ENCODE results near the gene SPSB4.

SPSB4 gene

GRCh38 chr3:141126661-141127343 is 75.7 kb downstream of the SPSB4 start:
- H3K23ac ChIP-seq (ENCODE audit: low read length in 2 of 2): no peak overlapping the region
- no peak overlapping the region for H3K27ac ChIP-seq (ENCODE audit: low read length, poor library complexity, severe bottlenecking)
- 81% methylated on average over 9 of the region's 9 CpGs for WGBS
- peaks cover 3 to 60% of the 10 kb centered on the region in 2 experiments for H3K27me3 ChIP-seq (ENCODE audit: control insufficient read depth in 1 of 2, insufficient read depth in 1 of 2, low read length in 2 of 2)
- no peaks in the 10 kb centered on the region for H3K79me1 ChIP-seq (replicated peaks; ENCODE audit: low read length, poor library complexity, severe bottlenecking)
- no peaks in the 10 kb centered on the region for H3K36me3 ChIP-seq (ENCODE audit: control insufficient read depth in 1 of 2, insufficient read depth in 2 of 2, low read depth in 1 of 2, low read length in 2 of 2)
- H2BK5ac ChIP-seq (ENCODE audit: low read depth, low read length, poor library complexity, severe bottlenecking): no peak overlapping the region
- no peak overlapping the region for H4K8ac ChIP-seq (ENCODE audit: low read length)
- no peaks in the 10 kb centered on the region for H3K9me3 ChIP-seq (ENCODE audit: control insufficient read depth, low read length)
- no peak for DNase-seq
- H3K14ac ChIP-seq (ENCODE audit: low read length in 2 of 2): no peak overlapping the region
- no peak overlapping the region for H4K91ac ChIP-seq (ENCODE audit: low read length)
- no peaks in the 10 kb centered on the region for H3K4me1 ChIP-seq (ENCODE audit: control insufficient read depth, insufficient read depth, low read depth, low read length)
- no peak overlapping the region for H2BK12ac ChIP-seq (ENCODE audit: low read length in 2 of 2)
- no peak overlapping the region for H2AK5ac ChIP-seq (ENCODE audit: low read length, severe bottlenecking)
- H2BK15ac ChIP-seq (ENCODE audit: low read depth, poor library complexity, severe bottlenecking): no peak overlapping the region
- H2AFZ ChIP-seq (ENCODE audit: low read depth, low read length): no peak overlapping the region
- no peak overlapping the region for H3K9ac ChIP-seq (ENCODE audit: low read length)
- H3K4me2 ChIP-seq (ENCODE audit: low read length, poor library complexity, severe bottlenecking): no peak overlapping the region
- H3K18ac ChIP-seq (ENCODE audit: low read depth in 1 of 2, low read length in 2 of 2): no peak overlapping the region
- no peak overlapping the region for H3K4ac ChIP-seq (ENCODE audit: low read depth in 1 of 2, low read length in 2 of 2)
- no peak overlapping the region for H2BK120ac ChIP-seq (ENCODE audit: low read depth, low read length)
- H3K4me3 ChIP-seq (ENCODE audit: insufficient read depth in 1 of 2, low read depth in 1 of 2, low read length in 2 of 2): no peak overlapping the region

- no peak overlapping the region for H3K4me2 ChIP-seq (ENCODE audit: low read length, poor library complexity, severe bottlenecking)
- no peak overlapping the region for H2BK15ac ChIP-seq (ENCODE audit: low read depth, poor library complexity, severe bottlenecking)
- H3K4me3 ChIP-seq (ENCODE audit: insufficient read depth in 1 of 2, low read depth in 1 of 2, low read length in 2 of 2): no peak overlapping the region
- DNase-seq: no peak
- H3K27me3 ChIP-seq (ENCODE audit: control insufficient read depth in 1 of 2, insufficient read depth in 1 of 2, low read length in 2 of 2): peaks cover 3 to 59% of the 10 kb centered on the region in 2 experiments
- no peak overlapping the region for H4K8ac ChIP-seq (ENCODE audit: low read length)
- no peak overlapping the region for H3K14ac ChIP-seq (ENCODE audit: low read length in 2 of 2)
- H3K79me1 ChIP-seq (replicated peaks; ENCODE audit: low read length, poor library complexity, severe bottlenecking): no peaks in the 10 kb centered on the region
- H4K91ac ChIP-seq (ENCODE audit: low read length): no peak overlapping the region
- no peaks in the 10 kb centered on the region for H3K4me1 ChIP-seq (ENCODE audit: control insufficient read depth, insufficient read depth, low read depth, low read length)
- H3K4ac ChIP-seq (ENCODE audit: low read depth in 1 of 2, low read length in 2 of 2): no peak overlapping the region
- H3K23ac ChIP-seq (ENCODE audit: low read length in 2 of 2): no peak overlapping the region
- H3K9me3 ChIP-seq (ENCODE audit: control insufficient read depth, low read length): no peaks in the 10 kb centered on the region
- H3K27ac ChIP-seq (ENCODE audit: low read length, poor library complexity, severe bottlenecking): no peak overlapping the region
- no peak overlapping the region for H2BK120ac ChIP-seq (ENCODE audit: low read depth, low read length)
- no peak overlapping the region for H3K9ac ChIP-seq (ENCODE audit: low read length)
- no peaks in the 10 kb centered on the region for H3K36me3 ChIP-seq (ENCODE audit: control insufficient read depth in 1 of 2, insufficient read depth in 2 of 2, low read depth in 1 of 2, low read length in 2 of 2)
- WGBS: 85% methylated on average over 7 of the region's 9 CpGs
- no peak overlapping the region for H2AFZ ChIP-seq (ENCODE audit: low read depth, low read length)
- H3K18ac ChIP-seq (ENCODE audit: low read depth in 1 of 2, low read length in 2 of 2): no peak overlapping the region
- no peak overlapping the region for H2BK12ac ChIP-seq (ENCODE audit: low read length in 2 of 2)
- no peak overlapping the region for H2AK5ac ChIP-seq (ENCODE audit: low read length, severe bottlenecking)
- H2BK5ac ChIP-seq (ENCODE audit: low read depth, low read length, poor library complexity, severe bottlenecking): no peak overlapping the region
Measured at GRCh38 chr3:141127344-141128125, 76.4 kb downstream of the SPSB4 start.

- H3K14ac ChIP-seq (ENCODE audit: low read length in 2 of 2): no peak overlapping the region
- no peak overlapping the region for H2AK5ac ChIP-seq (ENCODE audit: low read length, severe bottlenecking)
- H3K27ac ChIP-seq (ENCODE audit: low read length, poor library complexity, severe bottlenecking): no peak overlapping the region
- H3K9me3 ChIP-seq (ENCODE audit: control insufficient read depth, low read length): no peaks in the 10 kb centered on the region
- H4K8ac ChIP-seq (ENCODE audit: low read length): no peak overlapping the region
- H3K23ac ChIP-seq (ENCODE audit: low read length in 2 of 2): no peak overlapping the region
- no peaks in the 10 kb centered on the region for H3K36me3 ChIP-seq (ENCODE audit: control insufficient read depth in 1 of 2, insufficient read depth in 2 of 2, low read depth in 1 of 2, low read length in 2 of 2)
- WGBS: 71% methylated on average over 5 of the region's 5 CpGs
- H3K27me3 ChIP-seq (ENCODE audit: control insufficient read depth in 1 of 2, insufficient read depth in 1 of 2, low read length in 2 of 2): peaks cover 3 to 54% of the 10 kb centered on the region in 2 experiments
- no peak overlapping the region for H3K4me3 ChIP-seq (ENCODE audit: insufficient read depth in 1 of 2, low read depth in 1 of 2, low read length in 2 of 2)
- H2BK12ac ChIP-seq (ENCODE audit: low read length in 2 of 2): no peak overlapping the region
- no peaks in the 10 kb centered on the region for H3K4me1 ChIP-seq (ENCODE audit: control insufficient read depth, insufficient read depth, low read depth, low read length)
- no peak overlapping the region for H2BK5ac ChIP-seq (ENCODE audit: low read depth, low read length, poor library complexity, severe bottlenecking)
- H3K4ac ChIP-seq (ENCODE audit: low read depth in 1 of 2, low read length in 2 of 2): no peak overlapping the region
- H2AFZ ChIP-seq (ENCODE audit: low read depth, low read length): no peak overlapping the region
- H4K91ac ChIP-seq (ENCODE audit: low read length): no peak overlapping the region
- no peak for DNase-seq
- no peak overlapping the region for H2BK120ac ChIP-seq (ENCODE audit: low read depth, low read length)
- no peak overlapping the region for H3K4me2 ChIP-seq (ENCODE audit: low read length, poor library complexity, severe bottlenecking)
- H2BK15ac ChIP-seq (ENCODE audit: low read depth, poor library complexity, severe bottlenecking): no peak overlapping the region
- no peak overlapping the region for H3K9ac ChIP-seq (ENCODE audit: low read length)
- H3K79me1 ChIP-seq (replicated peaks; ENCODE audit: low read length, poor library complexity, severe bottlenecking): no peaks in the 10 kb centered on the region
- H3K18ac ChIP-seq (ENCODE audit: low read depth in 1 of 2, low read length in 2 of 2): no peak overlapping the region
Measured at GRCh38 chr3:141128126-141128777, 77.1 kb downstream of the SPSB4 start.

GRCh38 chr3:141129049-141129448 is 77.9 kb downstream of the SPSB4 start:
- Histone ChIP-seq H3K14ac (ENCODE audit: low read length in 2 of 2) (no peak overlapping the region), H2BK5ac (ENCODE audit: low read depth, low read length, poor library complexity, severe bottlenecking) (no peak overlapping the region), H3K4me1 (ENCODE audit: control insufficient read depth, insufficient read depth, low read depth, low read length) (no peaks in the 10 kb centered on the region), H3K9me3 (ENCODE audit: control insufficient read depth, low read length) (no peaks in the 10 kb centered on the region), H4K8ac (ENCODE audit: low read length) (no peak overlapping the region), H2BK12ac (ENCODE audit: low read length in 2 of 2) (no peak overlapping the region), H3K23ac (ENCODE audit: low read length in 2 of 2) (no peak overlapping the region), H4K91ac (ENCODE audit: low read length) (no peak overlapping the region), H3K79me1 (replicated peaks; ENCODE audit: low read length, poor library complexity, severe bottlenecking) (no peaks in the 10 kb centered on the region), H3K4me2 (ENCODE audit: low read length, poor library complexity, severe bottlenecking) (no peak overlapping the region), H3K18ac (ENCODE audit: low read depth in 1 of 2, low read length in 2 of 2) (no peak overlapping the region), H2AFZ (ENCODE audit: low read depth, low read length) (no peak overlapping the region), H2AK5ac (ENCODE audit: low read length, severe bottlenecking) (no peak overlapping the region), H2BK15ac (ENCODE audit: low read depth, poor library complexity, severe bottlenecking) (no peak overlapping the region), H3K36me3 (ENCODE audit: control insufficient read depth in 1 of 2, insufficient read depth in 2 of 2, low read depth in 1 of 2, low read length in 2 of 2) (no peaks in the 10 kb centered on the region), H3K4ac (ENCODE audit: low read depth in 1 of 2, low read length in 2 of 2) (no peak overlapping the region), H3K4me3 (ENCODE audit: insufficient read depth in 1 of 2, low read depth in 1 of 2, low read length in 2 of 2) (no peak overlapping the region), H3K27me3 (ENCODE audit: control insufficient read depth in 1 of 2, insufficient read depth in 1 of 2, low read length in 2 of 2) (peaks cover 3 to 46% of the 10 kb centered on the region in 2 experiments), H3K27ac (ENCODE audit: low read length, poor library complexity, severe bottlenecking) (no peak overlapping the region), H3K9ac (ENCODE audit: low read length) (no peak overlapping the region), H2BK120ac (ENCODE audit: low read depth, low read length) (no peak overlapping the region)
- no peak for DNase-seq
